ENCODE results near the gene NBL1.
"Not testable (repeated sequence)": the region's sequence is repeated elsewhere in the genome, so short reads cannot be mapped to it uniquely, and the experiment has no call there.

The NBL1 gene

DNA sequence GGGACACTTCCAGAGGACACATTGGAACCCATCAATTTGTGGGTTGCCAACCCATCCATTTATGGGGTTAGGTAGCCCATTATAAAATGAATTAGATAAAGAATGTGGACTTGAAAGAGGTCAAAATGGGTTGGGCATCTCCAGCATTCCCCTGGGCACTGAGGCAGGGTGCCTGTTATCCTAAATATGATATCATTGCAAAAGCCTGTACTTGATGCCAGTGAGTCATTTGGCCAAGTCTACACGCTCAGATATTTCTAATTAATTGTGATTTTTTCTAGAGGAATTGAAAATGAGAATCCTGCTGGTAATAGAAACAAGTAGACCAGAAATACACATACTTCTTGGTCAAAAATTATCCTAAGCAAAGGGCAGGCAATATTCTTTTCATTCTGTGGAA is 21.9 kb upstream of the NBL1 start:
- DNase-seq (ENCODE audit: low spot score), result no peak

DNA sequence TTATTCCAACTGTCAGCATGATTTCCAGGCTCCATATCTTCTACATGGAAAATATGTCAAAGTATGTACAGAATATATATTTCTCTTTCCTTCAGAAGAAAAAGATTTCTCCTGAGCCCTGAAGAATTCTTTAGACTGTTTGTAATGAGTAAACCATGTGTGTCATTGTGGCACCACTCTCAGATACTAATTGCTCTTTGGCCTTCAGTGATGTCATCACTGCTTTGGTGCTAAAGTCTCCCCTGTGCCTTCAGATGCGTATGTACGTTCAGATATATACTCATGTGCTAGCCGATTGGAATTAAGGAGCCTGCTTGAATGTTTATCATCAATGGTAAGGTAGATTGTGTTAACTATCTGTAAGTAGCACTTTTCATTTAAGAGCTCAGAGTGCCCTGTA is 20.6 kb upstream of the NBL1 start:
- no peak for DNase-seq (ENCODE audit: low spot score)

DNA sequence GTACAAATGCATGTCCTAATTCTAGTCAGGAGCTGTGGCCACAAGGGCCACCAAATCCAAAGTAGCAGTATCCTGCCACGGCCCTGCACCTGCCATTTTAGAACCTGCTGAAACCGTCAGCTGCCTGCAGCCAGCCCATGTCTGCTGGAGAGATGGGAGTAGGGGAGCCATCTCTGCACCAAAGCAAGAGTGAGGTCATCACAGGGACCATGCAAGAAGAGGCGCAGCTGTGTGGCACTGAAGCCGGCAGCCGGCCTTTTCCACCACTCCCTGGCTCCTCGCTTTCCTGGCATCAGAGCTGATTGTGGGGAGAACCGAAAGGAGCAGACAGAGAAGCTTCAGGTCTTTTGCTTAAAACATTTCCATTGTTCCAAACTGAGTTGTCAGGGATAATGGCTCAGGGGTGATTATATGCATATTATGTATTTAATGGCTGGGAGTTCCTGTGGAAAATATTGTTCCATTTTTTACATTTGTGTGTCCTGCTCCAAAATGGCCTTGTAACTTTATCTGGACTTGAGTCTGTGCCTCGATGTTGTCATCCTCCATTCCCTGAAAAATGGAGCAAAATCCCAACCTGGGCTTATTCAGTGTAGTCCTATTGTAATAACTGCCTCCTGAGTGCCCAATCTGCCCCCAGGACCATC is 18.7 kb upstream of the NBL1 start:
- no peak for DNase-seq (ENCODE audit: low spot score)

DNA sequence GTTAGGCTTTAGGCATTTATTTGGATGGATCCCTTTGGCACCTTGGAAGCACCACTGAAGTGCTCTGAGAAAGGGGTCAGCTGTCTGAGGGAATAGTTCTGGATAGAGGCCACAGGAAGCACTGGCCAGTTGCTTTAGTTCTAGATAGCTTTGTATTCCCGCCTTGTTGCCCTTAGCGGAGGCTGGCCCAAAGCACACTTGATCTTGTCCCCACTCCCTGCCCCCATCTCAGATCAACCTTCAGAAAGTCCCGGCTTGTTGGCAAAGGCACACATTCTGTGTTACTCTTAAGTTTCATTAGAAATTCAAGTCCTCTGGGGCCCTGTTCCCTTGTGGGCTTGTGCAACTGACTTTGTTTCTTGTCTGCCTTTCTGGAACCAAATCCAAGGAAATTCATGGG is 15.2 kb upstream of the NBL1 start:
- no peak for DNase-seq (ENCODE audit: low spot score)

DNA sequence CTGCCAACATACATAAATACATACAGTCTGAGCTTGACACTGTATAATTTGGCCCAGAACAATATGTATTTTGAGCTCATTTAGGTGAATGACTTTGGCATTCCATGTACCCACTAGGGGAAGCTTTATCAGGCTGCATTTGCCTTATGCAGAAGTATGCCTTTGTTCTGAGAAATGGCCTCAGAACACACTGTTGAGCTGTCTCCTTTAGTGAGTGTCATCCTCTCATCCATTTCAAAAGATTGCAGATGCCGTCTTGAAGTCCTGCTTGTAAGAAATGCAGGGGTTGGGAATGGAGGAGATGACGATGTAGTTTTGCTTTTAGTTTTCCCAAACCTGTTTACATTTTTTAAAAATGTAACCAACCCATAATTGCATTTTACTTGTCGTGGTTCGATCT is 14.8 kb upstream of the NBL1 start:
- no peak for DNase-seq (ENCODE audit: low spot score)

DNA sequence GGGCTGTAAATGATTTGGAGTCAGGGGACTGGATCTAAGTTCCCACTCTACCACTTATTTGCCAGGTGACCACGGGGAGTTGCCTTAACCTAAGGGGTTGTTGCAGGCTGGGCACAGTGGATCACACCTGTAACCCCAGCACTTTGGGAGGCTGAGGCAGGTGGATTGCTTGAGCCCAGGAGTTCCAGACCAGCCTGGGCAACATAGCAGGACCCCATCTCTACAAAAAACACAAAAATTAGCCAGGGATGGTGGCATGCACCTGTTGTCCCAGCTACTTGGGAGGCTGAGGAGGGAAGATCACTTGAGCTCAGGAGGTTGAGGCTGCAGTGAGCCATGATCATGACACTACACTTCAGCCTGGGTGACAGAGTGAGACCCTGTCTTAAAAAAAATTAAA is 13.9 kb upstream of the NBL1 start:
- not testable (repeated sequence) for DNase-seq (ENCODE audit: low spot score)

DNA sequence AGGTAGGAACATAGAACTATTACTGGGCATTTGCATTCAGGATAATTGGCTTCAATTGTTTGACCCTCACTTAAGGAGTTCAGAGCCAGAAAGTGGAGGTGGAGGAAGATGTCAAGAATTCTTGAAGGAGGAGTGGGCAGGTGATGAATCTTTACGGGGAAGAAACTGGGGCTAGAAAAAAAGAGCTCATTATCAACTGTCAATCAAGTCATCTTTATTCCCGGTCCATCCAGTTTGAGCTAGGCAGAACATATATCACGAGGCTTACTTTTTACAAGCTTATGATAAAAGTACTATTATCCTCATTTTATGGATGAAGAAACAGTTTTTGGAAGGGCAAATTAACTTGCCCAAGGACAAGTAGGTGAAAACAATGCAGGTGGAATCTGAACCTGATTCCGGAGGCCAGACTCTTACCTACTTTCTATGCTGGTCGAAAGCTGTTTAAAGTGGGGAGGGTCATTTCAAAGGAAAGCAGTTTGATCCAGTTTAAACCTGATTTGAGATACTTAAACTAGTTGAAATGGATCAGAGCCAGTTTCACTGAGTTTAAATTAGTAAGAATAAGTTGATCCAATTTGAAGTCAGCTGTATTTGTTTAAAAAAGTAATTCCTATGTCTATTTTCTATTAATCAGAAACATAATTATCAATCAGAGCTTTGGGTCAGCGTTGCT is 13.3 kb upstream of the NBL1 start:
- no peak for DNase-seq (ENCODE audit: low spot score)

DNA sequence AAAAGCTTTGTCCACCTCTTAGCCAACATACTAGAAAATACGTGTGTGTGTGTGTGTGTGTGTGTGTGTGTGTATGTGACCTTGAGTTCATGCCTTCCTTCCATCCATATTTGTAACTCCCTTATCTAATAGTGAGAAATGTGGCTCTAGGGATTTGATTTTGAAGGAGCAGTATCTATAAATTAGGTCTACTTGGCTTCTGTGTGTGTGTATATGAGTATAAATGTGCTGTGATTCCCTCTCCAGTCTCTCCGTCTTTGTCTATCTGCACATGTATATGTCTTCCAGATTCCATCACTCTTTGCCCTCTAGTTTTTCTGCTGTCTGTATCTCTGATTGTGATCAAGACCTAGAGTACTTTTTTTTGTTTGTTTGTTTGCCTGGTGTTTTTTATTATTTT is 11.9 kb upstream of the NBL1 start:
- no peak for DNase-seq (ENCODE audit: low spot score)

DNA sequence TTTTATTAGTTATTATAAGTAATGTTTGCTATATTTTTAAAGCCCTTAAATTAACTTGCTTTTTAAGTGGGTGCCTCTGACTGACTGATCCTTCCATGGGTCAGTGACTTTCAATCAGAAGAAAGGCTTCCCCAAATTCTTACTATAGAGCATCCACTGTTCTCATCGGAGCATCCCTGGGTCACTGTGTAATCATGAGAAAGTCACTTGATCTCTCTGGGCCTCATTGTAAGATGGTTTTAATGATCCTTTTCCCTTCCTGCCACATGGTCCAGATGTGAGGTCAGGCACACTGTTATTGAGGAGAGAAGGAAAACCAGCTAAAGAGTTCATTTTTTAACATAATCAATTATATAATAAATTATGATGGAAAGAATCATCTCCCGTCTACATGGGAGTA is 11.0 kb upstream of the NBL1 start:
- no peak for DNase-seq (ENCODE audit: low spot score)

DNA sequence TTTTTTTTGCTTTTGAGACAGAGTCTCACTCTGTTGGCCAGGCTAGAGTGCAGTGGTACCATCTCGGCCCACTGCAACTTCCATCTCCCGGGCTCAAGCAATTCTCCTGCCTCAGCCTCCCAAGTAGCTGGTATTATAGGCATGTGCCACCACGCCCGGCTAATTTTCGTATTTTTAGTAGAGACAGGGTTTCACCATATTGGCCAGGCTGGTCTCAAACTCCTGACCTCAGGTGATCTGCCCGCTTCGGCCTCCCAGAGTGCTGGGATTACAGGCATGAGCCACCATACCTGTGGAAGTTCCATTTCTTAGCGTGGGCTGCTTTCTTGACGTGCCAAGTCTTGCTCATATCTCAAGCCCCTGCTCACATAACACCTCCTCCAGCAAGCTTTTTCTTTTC is 9.0 kb upstream of the NBL1 start:
- DNase-seq (ENCODE audit: low spot score), result not testable (repeated sequence)

DNA sequence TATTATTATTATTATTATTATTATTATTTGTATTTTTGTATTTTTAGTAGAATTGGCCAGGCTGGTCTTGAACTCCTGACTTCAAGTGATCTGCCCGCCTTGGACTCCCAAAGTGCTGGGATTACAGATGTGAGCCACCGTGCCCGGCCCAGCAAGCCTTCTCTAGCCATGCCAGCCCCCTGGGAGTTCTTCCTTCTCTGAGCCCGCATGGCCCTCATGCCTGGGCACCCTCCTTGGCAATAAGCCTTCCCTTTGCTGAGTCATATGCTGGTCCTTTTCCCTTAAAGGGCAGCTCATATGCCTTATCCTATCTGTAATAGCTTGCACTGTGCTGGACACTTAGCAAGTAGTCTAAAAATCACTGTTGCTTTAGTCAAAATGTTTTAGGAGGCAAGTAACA is 8.5 kb upstream of the NBL1 start:
- DNase-seq (ENCODE audit: low spot score), result no peak

DNA sequence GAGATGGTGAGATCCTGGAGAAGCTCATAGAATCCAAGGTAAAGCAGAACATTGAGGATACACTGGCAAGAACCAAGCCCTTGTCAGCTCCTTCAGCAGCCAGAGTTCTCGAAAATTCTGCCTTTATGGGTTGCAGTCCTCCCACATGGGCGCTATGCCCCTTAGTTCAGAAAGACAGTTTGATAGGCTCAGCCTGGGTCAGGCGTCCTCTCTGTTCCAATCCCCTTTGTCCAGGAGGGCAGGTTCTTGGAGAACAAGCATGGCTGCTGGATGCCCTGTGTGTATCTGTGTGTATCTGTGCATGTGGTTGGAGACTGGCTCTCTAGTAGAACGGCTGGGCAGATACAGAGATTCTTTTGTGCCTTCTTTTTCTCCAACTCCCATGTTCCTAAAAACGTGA is 8.0 kb upstream of the NBL1 start:
- DNase-seq (ENCODE audit: low spot score), result no peak

DNA sequence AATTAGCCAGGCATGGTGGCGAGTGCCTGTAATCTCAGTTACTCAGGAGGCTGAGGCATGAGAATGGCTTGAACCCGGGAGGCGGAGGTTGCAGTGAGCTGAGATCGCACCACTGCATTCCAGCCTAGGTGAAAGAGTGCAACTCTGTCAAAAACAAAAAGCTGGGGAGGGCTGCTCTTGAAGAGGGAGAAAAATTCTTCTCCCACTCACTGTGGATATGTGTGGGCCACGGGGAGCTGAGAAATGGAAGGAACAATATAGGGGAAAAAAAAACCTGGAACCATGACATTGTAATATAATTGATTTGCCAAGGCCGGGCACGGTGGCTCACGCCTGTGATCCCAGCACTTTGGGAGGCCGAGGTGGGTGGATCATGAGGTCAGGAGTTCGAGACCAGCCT is 7.4 kb upstream of the NBL1 start:
- DNase-seq (ENCODE audit: low spot score), result not testable (repeated sequence)

DNA sequence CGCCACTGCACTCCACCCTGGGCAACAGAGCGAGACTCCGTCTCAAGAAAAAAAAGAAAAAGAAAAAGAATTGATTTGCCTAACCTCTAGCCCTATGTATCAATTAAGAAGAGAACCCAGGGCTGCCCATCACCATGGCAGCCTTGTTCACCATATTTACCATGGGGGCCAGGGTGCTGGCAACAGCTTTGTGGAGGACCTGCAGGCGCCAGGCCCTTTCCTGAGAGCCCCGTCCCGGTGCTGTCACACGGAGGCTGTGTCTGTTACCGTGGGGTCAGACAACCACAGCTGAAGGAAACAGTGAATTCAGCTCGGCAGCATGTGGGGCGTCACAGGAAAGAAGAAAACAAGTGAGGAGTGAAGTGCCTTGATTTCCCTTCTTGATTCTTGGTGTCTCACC is 6.5 kb upstream of the NBL1 start:
- DNase-seq (ENCODE audit: low spot score), result no peak

DNA sequence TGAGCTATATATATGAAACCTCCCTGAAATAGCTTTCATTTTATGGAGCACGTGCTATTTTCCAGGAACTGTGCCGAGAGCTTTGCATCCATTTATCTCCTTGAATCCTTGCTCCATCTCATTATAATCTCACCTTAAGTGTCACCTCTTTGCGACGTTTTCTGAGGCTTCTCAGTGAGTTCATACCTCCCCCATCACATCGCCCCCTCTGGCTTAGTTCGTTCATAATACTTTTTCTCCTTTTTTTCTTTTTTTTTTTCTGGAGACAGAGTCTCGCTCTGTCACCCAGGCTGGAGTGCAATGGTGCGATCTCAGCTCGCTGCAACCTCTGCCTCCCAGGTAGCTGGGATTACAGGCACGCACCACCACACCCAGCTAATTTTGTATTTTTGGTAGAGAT is 4.9 kb upstream of the NBL1 start:
- DNase-seq (ENCODE audit: low spot score), result not testable (repeated sequence)

DNA sequence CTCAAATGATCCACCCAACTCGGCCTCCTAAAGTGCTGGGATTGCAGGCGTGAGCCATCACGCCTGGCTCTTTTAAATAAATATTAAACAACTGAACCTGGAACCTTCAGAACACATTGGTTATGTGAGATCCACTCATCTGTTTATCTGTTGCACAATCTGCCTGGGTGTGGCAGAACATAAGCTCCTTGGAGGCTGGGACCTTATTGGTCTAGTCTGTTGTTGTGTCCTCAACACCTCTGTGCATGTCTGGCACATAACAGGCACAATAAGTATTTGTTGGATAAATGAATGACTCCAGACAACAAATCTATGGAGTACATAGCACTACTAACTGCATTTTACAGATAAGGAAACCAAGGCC is 4.1 kb upstream of the NBL1 start:
- DNase-seq (ENCODE audit: low spot score), result no peak

DNA sequence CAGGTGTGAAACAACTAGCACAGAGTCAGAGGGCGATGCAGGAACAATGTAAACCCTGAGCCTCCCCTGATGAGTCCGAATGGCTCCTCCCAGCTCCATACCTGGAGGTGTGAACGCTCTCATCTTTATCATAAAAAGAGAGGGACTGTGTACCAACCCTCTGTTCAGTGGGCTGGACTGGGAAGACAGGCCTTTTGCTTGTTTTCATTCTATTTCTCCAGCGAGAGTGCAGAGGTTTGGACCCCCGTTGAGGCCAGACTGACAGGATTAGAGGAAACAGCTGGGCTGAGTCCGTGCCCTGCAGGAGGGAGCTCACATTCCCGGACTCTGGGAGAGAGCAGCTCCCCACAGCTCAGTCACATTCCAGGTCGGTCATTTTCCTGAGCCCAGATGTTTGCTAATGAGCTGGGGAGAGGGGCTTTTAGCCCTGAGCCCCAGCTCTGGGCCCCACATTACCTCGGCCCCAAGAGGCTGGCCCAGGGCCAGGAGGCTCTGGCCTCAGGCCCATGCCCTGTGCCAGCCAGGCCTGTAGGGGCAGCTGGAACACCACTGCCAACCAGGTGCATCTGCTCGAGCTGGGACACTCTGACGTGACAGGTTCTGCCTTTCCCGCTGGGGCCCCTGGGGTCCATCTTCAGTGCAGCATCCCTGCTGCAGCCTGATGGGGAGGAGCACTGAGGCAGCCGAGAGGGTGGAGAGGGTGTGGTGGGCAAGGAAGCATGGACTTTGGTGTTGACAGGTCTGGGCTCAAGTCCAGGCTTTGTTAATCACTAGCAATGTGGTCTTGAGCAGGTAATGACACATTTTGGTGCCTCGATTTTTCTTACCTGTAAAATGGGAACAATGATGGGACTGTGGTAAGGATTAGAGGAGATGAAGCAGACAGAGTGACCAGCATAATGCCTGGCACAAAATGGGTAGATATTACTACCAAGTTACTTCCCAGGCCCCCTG is 3.5 kb upstream of the NBL1 start:
- no peak for DNase-seq (ENCODE audit: low spot score)

DNA sequence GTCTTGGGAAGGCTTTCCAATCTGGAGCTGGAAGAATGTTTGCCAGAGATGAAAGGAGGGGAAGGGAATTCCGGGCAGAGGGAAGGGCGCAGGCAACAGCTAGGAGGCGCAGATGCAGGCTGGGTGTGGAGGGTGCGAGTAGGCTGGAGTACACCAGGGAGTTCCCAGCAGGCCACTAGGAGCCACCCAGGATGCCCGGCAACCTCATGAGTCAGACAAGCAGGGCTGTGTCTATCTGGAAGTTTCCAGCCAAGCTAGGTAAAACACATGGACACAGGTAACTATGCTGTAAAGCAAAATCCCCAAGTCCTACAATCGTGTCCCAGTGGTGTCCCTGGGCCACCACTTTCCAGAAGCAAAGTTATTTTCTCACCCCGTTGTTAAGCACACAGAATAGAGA is 990 bp upstream of the NBL1 start:
- DNase-seq (ENCODE audit: low spot score), result peak; percentile 84

DNA sequence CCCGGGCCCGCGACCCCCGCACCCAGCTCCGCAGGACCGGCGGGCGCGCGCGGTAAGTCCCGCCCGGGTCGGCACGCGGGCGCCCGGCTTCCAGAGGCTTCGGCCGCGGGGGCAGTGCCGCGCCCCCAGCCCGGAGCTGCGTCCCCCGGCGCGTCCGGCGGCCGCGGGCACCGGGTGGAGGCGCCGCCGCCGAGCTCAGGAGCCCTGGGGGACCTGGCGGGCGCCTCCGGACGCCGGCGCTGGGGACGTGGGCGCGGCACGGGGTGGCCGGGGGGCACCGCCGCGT is 227 bp downstream of the NBL1 start:
- no peak for DNase-seq (ENCODE audit: low spot score)

DNA sequence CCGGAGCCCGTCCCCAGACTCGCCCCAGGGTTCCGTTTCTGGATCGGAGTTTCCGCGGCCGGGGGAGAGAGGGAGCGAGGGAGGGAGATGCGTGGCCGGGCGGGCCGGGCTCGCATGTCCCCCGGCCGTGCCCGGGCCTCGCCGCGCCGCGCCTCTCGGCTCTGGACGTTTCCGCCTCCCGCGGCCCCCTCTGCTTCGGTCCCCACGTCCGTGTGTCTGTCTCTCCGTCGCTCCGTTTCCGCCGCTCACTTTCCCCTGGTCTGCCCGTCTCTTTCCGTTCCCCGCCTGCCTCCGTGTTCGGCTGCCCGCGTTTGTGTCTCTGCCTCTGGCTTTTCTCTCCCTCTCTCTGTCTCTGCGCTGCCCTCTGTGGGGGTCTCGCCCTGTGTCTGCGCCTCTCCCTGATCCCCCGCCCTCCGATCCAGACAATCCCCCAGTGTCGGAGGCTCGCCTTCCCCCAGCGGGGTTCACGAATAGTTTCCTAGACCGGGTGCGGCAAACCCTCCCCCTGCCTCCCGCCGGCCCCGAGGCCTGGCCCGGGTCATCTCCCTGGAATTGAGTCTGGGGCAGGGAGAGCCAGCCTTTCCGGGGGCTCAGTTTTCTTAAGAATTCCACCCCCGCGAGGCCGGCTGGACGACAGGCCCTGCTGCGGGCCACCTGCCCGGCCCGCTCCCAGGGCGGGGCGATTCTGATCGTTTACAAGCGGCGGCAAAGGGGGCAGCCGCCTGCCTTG is 735 bp downstream of the NBL1 start:
- DNase-seq (ENCODE audit: low spot score), result peak; percentile 64

DNA sequence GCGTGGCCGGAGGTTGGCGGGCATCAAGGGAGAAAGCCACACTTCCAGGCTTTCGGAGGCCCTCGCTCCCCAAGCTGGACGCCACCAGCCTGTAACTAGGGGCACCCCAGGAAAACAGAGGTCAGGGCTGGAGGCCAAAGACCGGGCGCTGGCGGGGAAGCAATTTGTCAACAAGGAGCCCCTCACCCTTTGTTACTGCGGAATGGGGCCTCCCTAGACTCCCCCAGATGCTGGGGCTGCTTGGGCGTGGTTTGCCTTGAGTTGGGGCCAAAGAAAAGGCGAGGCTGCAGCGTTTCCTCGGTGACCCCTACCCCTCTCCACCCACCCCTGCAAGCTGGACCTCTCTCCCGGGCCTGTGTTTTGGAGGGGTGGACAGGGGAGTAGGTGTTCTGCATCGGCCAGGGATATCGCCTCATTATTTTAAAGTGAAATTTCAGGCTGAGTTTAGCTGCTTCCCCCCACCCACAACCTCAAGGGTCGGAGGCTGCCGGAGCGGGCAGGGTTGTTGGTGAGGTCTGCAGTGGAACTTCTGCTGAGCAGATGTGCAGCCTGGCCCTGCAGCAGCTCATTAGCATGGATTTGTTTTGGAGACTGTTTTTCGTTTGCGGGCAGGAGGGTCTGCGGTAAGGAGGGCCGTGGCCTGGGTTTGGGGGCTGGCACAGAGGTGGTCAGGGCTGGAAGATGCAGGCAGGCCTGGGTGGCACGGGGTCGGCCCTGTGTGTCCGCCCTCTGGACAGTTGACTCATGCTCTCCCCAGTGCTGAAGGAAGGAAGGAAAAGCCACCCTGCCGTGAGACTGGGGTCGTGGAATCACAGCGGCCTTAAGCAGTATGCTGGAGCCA is 1.5 kb downstream of the NBL1 start:
- no peak for DNase-seq (ENCODE audit: low spot score)

Measured in SW480 (cell line).